Gastroesophageal sphincter (tissue), 3 donors: Measurements from ENCODE around the gene XRCC1.

Source experiments
- CTCF ChIP-seq, 4 experiments: fragments of 200-600 bp in 2 of 4; fragments of 450-650 bp in 2 of 4; sonication (generic) in 1 of 4; IDR thresholded peaks; one replicate each; pipeline ENCODE4 v1.5.1; 2017 to 2019; ENCODE audit warnings: antibody characterized with exemption in 4 of 4, mild to moderate bottlenecking in 2 of 4, moderate library complexity in 2 of 4
- EP300 ChIP-seq: sonication (generic); formaldehyde crosslinking; IDR thresholded peaks from one replicate; pipeline ENCODE4 v1.6.1; 2017; ENCODE audit warnings: antibody characterized with exemption, mild to moderate bottlenecking
- POLR2A ChIP-seq, 2 donors: fragments of 450-650 bp; IDR thresholded peaks; one replicate each; pipeline ENCODE4 v1.6.1; 2017; ENCODE audit warnings: antibody characterized with exemption in 2 of 2, mild to moderate bottlenecking in 2 of 2, moderate library complexity in 1 of 2
- POLR2AphosphoS5 ChIP-seq: sonication (generic); formaldehyde crosslinking; IDR thresholded peaks from one replicate; pipeline ENCODE4 v1.6.1; 2017; ENCODE audit warnings: antibody characterized with exemption

GRCh38 chr19:43599635-43600295 is 24.4 kb upstream of the XRCC1 start:
- no peak for TF ChIP-seq POLR2A (IDR thresholded peaks at IDR 0.05)
- no peak for TF ChIP-seq CTCF (IDR thresholded peaks at IDR 0.05)
- no peak for TF ChIP-seq EP300
- no peak for TF ChIP-seq POLR2AphosphoS5
